ENCODE measurements around the gene AVPR2. TPM values are rescaled to one million over a fixed set of nuclear protein-coding genes. Genes with fewer than 3 reads are reported as not detected.

AVPR2 gene
- total RNA-seq, 1 experiment from 2014 or later = 3.2 TPM

DNA sequence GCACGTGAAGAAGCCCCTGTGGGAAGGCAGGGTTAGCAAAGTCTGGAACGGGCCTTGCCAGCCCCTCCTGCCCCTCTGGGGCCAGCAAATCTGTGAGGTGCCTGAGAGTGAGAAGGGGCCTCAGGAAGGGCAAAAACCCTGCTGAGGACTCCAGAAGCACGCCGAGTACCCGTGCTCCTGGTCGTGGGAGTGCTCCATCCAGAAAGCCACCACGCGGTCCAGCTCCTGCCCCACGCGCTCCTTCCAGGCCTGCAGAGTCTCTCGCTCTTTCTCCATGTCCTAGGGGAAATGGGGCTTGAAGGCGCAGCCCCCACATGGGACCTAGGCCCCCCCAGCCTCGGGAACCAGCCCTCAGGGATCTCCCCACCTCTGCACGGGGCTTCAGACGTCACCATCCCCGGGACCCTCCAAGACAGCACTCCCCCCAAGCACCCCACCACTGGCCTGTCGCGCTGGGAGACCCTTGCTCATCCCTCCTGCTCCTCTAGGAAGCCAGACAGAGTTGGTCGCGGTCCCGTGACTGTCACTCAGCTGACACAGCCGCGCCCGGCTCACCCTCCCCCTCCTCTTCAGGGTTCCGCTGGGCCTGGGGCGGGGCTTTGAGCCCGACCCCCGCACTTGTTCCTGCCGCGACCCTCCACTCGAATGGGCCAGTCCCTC, 39.8 kb downstream of the AVPR2 start, which contains the start of gene RENBP:
TSS of gene RENBP (minus strand) at position 504 of the 660 bp plus-strand sequence. CDS start at position 471, 33 bp downstream.
- Histone ChIP-seq H2AFZ (no peak within 1 kb of the TSS), H3K4me3 (no peak within 1 kb of the TSS), H3K4me1 (replicated peaks; ENCODE audit: insufficient read depth) (no peaks in the 10 kb centered on the region), H4K20me1 (ENCODE audit: insufficient read depth) (no peaks in the 10 kb centered on the region), H3K4me2 (no peak within 1 kb of the TSS), H3K36me3 (ENCODE audit: low read depth) (no peaks in the 10 kb centered on the region), H3K9me3 (ENCODE audit: insufficient read depth, low read depth) (no peaks in the 10 kb centered on the region), H3F3A (ENCODE audit: insufficient read depth, low read depth) (peaks cover 7% of the 10 kb centered on the region), H3K27me3 (ENCODE audit: insufficient read depth, low read depth) (no peaks in the 10 kb centered on the region), H3K79me2 (ENCODE audit: low read depth) (no peaks in the 10 kb centered on the region), H3K27ac (no peak within 1 kb of the TSS), H3K9me2 (ENCODE audit: insufficient read depth) (no peaks in the 10 kb centered on the region)
- POLR2A ChIA-PET (ENCODE audit: unreplicated experiment) = no interaction called here
- CTCF ChIA-PET = interaction anchor here (0.6 kb wide), 1 partner anchor 1045 kb away, joined by 3 read pairs; no protein-coding TSS in a partner anchor
- TF ChIP-seq EZH2 (IDR thresholded peaks at IDR 0.05; ENCODE audit: low read depth) = no peak
- TF ChIP-seq, protein P1, sequence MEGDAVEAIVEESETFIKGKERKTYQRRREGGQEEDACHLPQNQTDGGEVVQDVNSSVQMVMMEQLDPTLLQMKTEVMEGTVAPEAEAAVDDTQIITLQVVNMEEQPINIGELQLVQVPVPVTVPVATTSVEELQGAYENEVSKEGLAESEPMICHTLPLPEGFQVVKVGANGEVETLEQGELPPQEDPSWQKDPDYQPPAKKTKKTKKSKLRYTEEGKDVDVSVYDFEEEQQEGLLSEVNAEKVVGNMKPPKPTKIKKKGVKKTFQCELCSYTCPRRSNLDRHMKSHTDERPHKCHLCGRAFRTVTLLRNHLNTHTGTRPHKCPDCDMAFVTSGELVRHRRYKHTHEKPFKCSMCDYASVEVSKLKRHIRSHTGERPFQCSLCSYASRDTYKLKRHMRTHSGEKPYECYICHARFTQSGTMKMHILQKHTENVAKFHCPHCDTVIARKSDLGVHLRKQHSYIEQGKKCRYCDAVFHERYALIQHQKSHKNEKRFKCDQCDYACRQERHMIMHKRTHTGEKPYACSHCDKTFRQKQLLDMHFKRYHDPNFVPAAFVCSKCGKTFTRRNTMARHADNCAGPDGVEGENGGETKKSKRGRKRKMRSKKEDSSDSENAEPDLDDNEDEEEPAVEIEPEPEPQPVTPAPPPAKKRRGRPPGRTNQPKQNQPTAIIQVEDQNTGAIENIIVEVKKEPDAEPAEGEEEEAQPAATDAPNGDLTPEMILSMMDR (conservative IDR thresholded peaks at IDR 0.05) = no peak
- BruUV-seq (replicated peaks) = no TSS peak
- intact Hi-C loops (cut with micrococcal nuclease; ENCODE audit: unreplicated experiment) = no loop called here
- DNase-seq = no peak

- Histone ChIP-seq H3K27ac (no peak overlapping the region), H2AFZ (no peak overlapping the region), H3K36me3 (ENCODE audit: low read depth) (no peaks in the 10 kb centered on the region), H4K20me1 (ENCODE audit: insufficient read depth) (no peaks in the 10 kb centered on the region), H3K79me2 (ENCODE audit: low read depth) (no peaks in the 10 kb centered on the region), H3K4me3 (no peak overlapping the region), H3K4me1 (replicated peaks; ENCODE audit: insufficient read depth) (no peaks in the 10 kb centered on the region), H3K9me2 (ENCODE audit: insufficient read depth) (no peaks in the 10 kb centered on the region), H3K27me3 (ENCODE audit: insufficient read depth, low read depth) (no peaks in the 10 kb centered on the region), H3F3A (ENCODE audit: insufficient read depth, low read depth) (peaks cover 7% of the 10 kb centered on the region), H3K4me2 (no peak overlapping the region), H3K9me3 (ENCODE audit: insufficient read depth, low read depth) (no peaks in the 10 kb centered on the region)
- POLR2A ChIA-PET (ENCODE audit: unreplicated experiment) = interaction anchor here (0.6 kb wide), 2 partner anchors 26 to 426 kb away, joined by 10 to 11 read pairs; no protein-coding TSS in a partner anchor
- DNase-seq = no peak
- CTCF ChIA-PET = interaction anchor here (0.6 kb wide), 2 partner anchors 159 to 1045 kb away, joined by 3 to 5 read pairs; no protein-coding TSS in a partner anchor
- TF ChIP-seq, protein P1 (conservative IDR thresholded peaks at IDR 0.05) = no peak
- TF ChIP-seq EZH2 (IDR thresholded peaks at IDR 0.05; ENCODE audit: low read depth) = no peak
- intact Hi-C loops (cut with micrococcal nuclease; ENCODE audit: unreplicated experiment) = loop anchor here (5.0 kb wide), 2 partner anchors 387 to 987 kb away; no protein-coding TSS in a partner anchor
- BruUV-seq (replicated peaks) = no TSS peak
Measured at GRCh38 chrX:153944800-153945150, 40.3 kb downstream of the AVPR2 start.

DNA sequence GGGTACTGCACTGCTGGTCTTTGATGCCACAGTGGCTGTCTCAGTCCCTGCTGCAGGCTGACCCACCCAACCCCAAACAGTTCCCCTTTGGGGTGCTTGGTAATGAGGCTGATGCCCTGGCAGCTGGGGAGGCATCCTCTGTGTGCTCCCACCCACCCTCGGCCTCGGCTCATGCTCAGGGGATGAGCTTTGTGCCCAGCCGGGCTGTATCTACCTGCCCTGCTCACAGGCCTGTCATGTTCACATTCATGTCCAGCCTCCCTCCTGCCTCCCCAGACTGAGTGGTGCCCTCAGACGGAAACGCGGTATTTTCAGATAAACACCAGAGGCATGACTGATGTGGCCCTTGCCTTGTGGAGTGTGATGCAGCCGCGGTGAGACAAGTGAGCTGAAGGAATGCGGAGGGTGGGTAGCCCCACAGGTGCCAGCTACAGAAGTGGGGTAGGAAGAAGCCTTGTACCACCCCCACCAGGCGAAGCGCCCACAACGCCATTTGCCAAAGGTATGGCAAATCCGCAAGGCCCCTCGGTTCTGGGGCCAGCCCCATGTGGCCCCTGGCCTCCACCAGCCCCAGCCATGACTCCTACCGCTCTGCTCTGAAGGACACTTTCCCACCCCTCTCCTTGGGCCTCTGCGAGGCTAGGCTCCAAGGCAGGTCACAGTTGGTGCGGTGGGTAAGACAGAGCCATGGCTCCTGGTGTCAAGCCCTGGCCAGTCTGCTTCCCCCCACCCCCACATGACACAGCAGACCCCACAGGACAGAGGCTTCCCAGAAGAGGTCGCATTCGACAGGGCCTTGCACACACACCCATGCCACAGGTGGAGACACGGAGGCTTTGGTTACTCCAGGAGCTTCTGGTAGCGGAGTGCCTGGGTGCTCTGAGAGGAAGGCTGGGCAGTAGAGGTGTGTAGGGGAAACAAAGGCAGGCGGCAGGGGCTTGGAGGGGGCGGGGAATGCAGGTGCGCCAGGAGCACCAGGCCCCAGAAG, 41.8 kb downstream of the AVPR2 start:
- Histone ChIP-seq H3F3A (ENCODE audit: insufficient read depth, low read depth) (peaks cover 7% of the 10 kb centered on the region), H3K9me2 (ENCODE audit: insufficient read depth) (no peaks in the 10 kb centered on the region), H3K79me2 (ENCODE audit: low read depth) (no peaks in the 10 kb centered on the region), H3K9me3 (ENCODE audit: insufficient read depth, low read depth) (no peaks in the 10 kb centered on the region), H3K27me3 (ENCODE audit: insufficient read depth, low read depth) (no peaks in the 10 kb centered on the region), H2AFZ (no peak overlapping the region), H3K4me3 (no peak overlapping the region), H3K4me1 (replicated peaks; ENCODE audit: insufficient read depth) (no peaks in the 10 kb centered on the region), H3K4me2 (no peak overlapping the region), H3K36me3 (ENCODE audit: low read depth) (no peaks in the 10 kb centered on the region), H3K27ac (no peak overlapping the region), H4K20me1 (ENCODE audit: insufficient read depth) (no peaks in the 10 kb centered on the region)
- ChIA-PET POLR2A (ENCODE audit: unreplicated experiment) (no interaction called here), CTCF (interaction anchor here (0.7 to 1.1 kb wide), 2 partner anchors 19 to 77 kb away, joined by 4 to 8 read pairs; no protein-coding TSS in a partner anchor)
- DNase-seq = no peak
- intact Hi-C loops (cut with micrococcal nuclease; ENCODE audit: unreplicated experiment) = loop anchor here (5.0 kb wide), 2 partner anchors 389 to 989 kb away; no protein-coding TSS in a partner anchor
- no TSS peak for BruUV-seq (replicated peaks)
- TF ChIP-seq, protein P1 (conservative IDR thresholded peaks at IDR 0.05) = no peak
- TF ChIP-seq EZH2 (IDR thresholded peaks at IDR 0.05; ENCODE audit: low read depth) = no peak

Measured in PC-9 (cell line).